Liver (tissue), 9 donors: ENCODE measurements around the gene BMPER. TPM values are rescaled to one million over a fixed set of nuclear protein-coding genes. Genes with fewer than 3 reads are reported as not detected.

Source experiments
- DNase-seq: peaks from one replicate; pipeline ENCODE4 v3.0.0-alpha.2; 2017; ENCODE audit warnings: low spot score
- H3K27ac ChIP-seq, 2 donors: one replicate each; pipeline ENCODE4 v1.7.0; 2013; ENCODE audit warnings: inconsistent platforms in 2 of 2, low read length in 2 of 2, control low read depth in 1 of 2, low read depth in 1 of 2, mild to moderate bottlenecking in 1 of 2
- H3K27me3 ChIP-seq, 4 donors: one replicate each; pipeline versions ENCODE4 v1.6.1 to v1.7.0; 2013; ENCODE audit warnings: low read length in 3 of 4, inconsistent platforms in 1 of 4, mild to moderate bottlenecking in 1 of 4, moderate library complexity in 1 of 4; ENCODE audit not compliant: control insufficient read depth in 4 of 4, insufficient read depth in 4 of 4
- H3K36me3 ChIP-seq, 4 donors: one replicate each; pipeline versions ENCODE4 v1.6.1 to v1.7.0; 2013; ENCODE audit warnings: low read length in 3 of 4, mild to moderate bottlenecking in 3 of 4, low read depth in 1 of 4, moderate library complexity in 1 of 4; ENCODE audit not compliant: control insufficient read depth in 4 of 4, insufficient read depth in 3 of 4
- H3K4me1 ChIP-seq, 4 donors: one replicate each; pipeline versions ENCODE4 v1.6.1 to v1.7.0; 2013; ENCODE audit warnings: low read length in 3 of 4, mild to moderate bottlenecking in 3 of 4, moderate library complexity in 1 of 4; ENCODE audit not compliant: control insufficient read depth in 4 of 4, insufficient read depth in 4 of 4
- H3K4me3 ChIP-seq, 3 donors: one replicate each; pipeline versions ENCODE4 v1.6.1 to v1.7.0; 2013; ENCODE audit warnings: low read length in 3 of 3, control low read depth in 1 of 3, low read depth in 1 of 3, mild to moderate bottlenecking in 1 of 3
- H3K9ac ChIP-seq, 2 donors: one replicate each; pipeline ENCODE4 v1.7.0; 2013; ENCODE audit warnings: low read length in 2 of 2, mild to moderate bottlenecking in 2 of 2, moderate library complexity in 2 of 2, control low read depth in 1 of 2, low read depth in 1 of 2
- H3K9me3 ChIP-seq, 4 donors: one replicate each; pipeline versions ENCODE4 v1.6.1 to v1.7.0; 2013; ENCODE audit warnings: low read length in 3 of 4; ENCODE audit not compliant: control insufficient read depth in 4 of 4
- ATF3 ChIP-seq: IDR thresholded peaks from 2 replicates; pipeline ENCODE4 v1.6.1; 2016; ENCODE audit warnings: antibody characterized with exemption
- EGR1 ChIP-seq, 2 donors: IDR thresholded peaks; 2 replicates each; pipeline ENCODE4 v1.6.1; 2016 to 2018; ENCODE audit warnings: antibody characterized with exemption in 2 of 2, low read depth in 2 of 2
- FOXA1 ChIP-seq: IDR thresholded peaks from 2 replicates; pipeline ENCODE4 v1.6.1; 2016; ENCODE audit warnings: antibody characterized with exemption
- FOXA2 ChIP-seq: IDR thresholded peaks from 2 replicates; pipeline ENCODE4 v1.6.1; 2016; ENCODE audit warnings: antibody characterized with exemption
- GABPA ChIP-seq, 2 donors: IDR thresholded peaks in 1 of 2; conservative IDR thresholded peaks in 1 of 2; 2 replicates each; pipeline ENCODE4 v1.6.1; 2016; ENCODE audit warnings: antibody characterized with exemption in 2 of 2, mild to moderate bottlenecking in 1 of 2, moderate library complexity in 1 of 2
- HNF4A ChIP-seq, 2 donors: conservative IDR thresholded peaks; 2 replicates each; pipeline ENCODE4 v1.6.1; 2016; ENCODE audit warnings: antibody characterized with exemption in 2 of 2, mild to moderate bottlenecking in 2 of 2
- HNF4G ChIP-seq: IDR thresholded peaks from 2 replicates; pipeline ENCODE4 v1.6.1; 2016; ENCODE audit warnings: antibody characterized with exemption
- JUND ChIP-seq, 2 donors: IDR thresholded peaks; 2 replicates each; pipeline ENCODE4 v1.6.1; 2016; ENCODE audit warnings: antibody characterized with exemption in 2 of 2
- MAX ChIP-seq: IDR thresholded peaks from 2 replicates; pipeline ENCODE4 v1.6.1; 2016; ENCODE audit warnings: antibody characterized with exemption
- NR2F2 ChIP-seq: IDR thresholded peaks from 2 replicates; pipeline ENCODE4 v1.6.1; 2016; ENCODE audit warnings: antibody characterized with exemption
- RAD21 ChIP-seq, 2 donors: IDR thresholded peaks; 2 replicates each; pipeline ENCODE4 v1.6.1; 2016; ENCODE audit warnings: antibody characterized with exemption in 2 of 2, mild to moderate bottlenecking in 2 of 2
- REST ChIP-seq: IDR thresholded peaks from 2 replicates; pipeline ENCODE4 v1.6.1; 2016; ENCODE audit warnings: antibody characterized with exemption, mild to moderate bottlenecking
- RXRA ChIP-seq, 2 donors: IDR thresholded peaks; 2 replicates each; pipeline ENCODE4 v1.6.1; 2017 to 2018; ENCODE audit warnings: antibody characterized with exemption in 2 of 2, mild to moderate bottlenecking in 1 of 2
- SP1 ChIP-seq: IDR thresholded peaks from 2 replicates; pipeline ENCODE4 v1.6.1; 2018; ENCODE audit warnings: antibody characterized with exemption, mild to moderate bottlenecking
- TAF1 ChIP-seq: conservative IDR thresholded peaks from 2 replicates; pipeline ENCODE4 v1.6.1; 2016; ENCODE audit warnings: antibody characterized with exemption, mild to moderate bottlenecking
- YY1 ChIP-seq: IDR thresholded peaks from 2 replicates; pipeline ENCODE4 v1.6.1; 2016; ENCODE audit warnings: antibody characterized with exemption, mild to moderate bottlenecking
- WGBS: extraction: QIAGEN DNeasy Blood & Tissue Kit; methylation state at CpG from one replicate; pipeline ENCODE4 v1.1.7; 2013; 5-methylcytosine and 5-hydroxymethylcytosine counted together
- polyA plus RNA-seq, 2 donors: library from polyadenylated mRNA; stranded (reverse) in 1 of 2; unstranded in 1 of 2; fragments of 200-250 nt in 1 of 2; fragments of >200 nt in 1 of 2; fragmentation: Nextera tagmentation in 1 of 2; extraction: Ambion mirVana in 1 of 2; gene quantifications; one replicate each; pipeline versions ENCODE4 v1.2.1 to v1.2.3, GENCODE V29; 2013 to 2015
- total RNA-seq, 2 donors: library from RNA; depleted of rRNA; stranded (reverse); fragments of >200 nt; gene quantifications; one replicate each; pipeline ENCODE4 v1.2.3, GENCODE V29; 2014
- TF ChIP-seq, protein P1 (sequence below): IDR thresholded peaks from 2 replicates; pipeline ENCODE4 v1.6.1; 2016; ENCODE audit warnings: antibody characterized with exemption
- TF ChIP-seq, protein P2 (sequence below): fragments of 150-350 bp; IDR thresholded peaks from 2 replicates; pipeline ENCODE4 v1.5.1; 2017; ENCODE audit warnings: improper control_type of control experiment, low read depth, low read length; ENCODE audit not compliant: missing input control
- donor health status: healthy.
- donor health status: healthy.
- donor health status: healthy.
- donor health status: healthy.
- donor health status: healthy.

The BMPER gene
- total and polyA plus RNA-seq, 4 donors: 4.0 to 8.5 (median 6.2) TPM

- no peaks in the 10 kb centered on the region for H3K9me3 ChIP-seq
- no peak overlapping the region for H3K9ac ChIP-seq
- no peaks in the 10 kb centered on the region for H3K27me3 ChIP-seq
- DNase-seq: no peak
- no peaks in the 10 kb centered on the region for H3K4me1 ChIP-seq
- no peak overlapping the region for H3K27ac ChIP-seq
- WGBS: 81% methylated on average over 2 of the region's 2 CpGs
- TF ChIP-seq FOXA1 (no peak), JUND (IDR thresholded peaks at IDR 0.05) (no peak), HNF4G (no peak), RAD21 (IDR thresholded peaks at IDR 0.05) (no peak), YY1 (no peak), MAX (no peak), NR2F2 (no peak), HNF4A (conservative IDR thresholded peaks at IDR 0.05) (no peak), REST (no peak), ATF3 (no peak), GABPA (IDR thresholded peaks at IDR 0.05 in 1 of 2, conservative IDR thresholded peaks at IDR 0.05 in 1 of 2) (no peak), TAF1 (no peak), FOXA2 (no peak), RXRA (IDR thresholded peaks at IDR 0.05) (no peak), SP1 (no peak), EGR1 (IDR thresholded peaks at IDR 0.05; ENCODE audit: low read depth in 2 of 2) (no peak)
- TF ChIP-seq, protein P1, sequence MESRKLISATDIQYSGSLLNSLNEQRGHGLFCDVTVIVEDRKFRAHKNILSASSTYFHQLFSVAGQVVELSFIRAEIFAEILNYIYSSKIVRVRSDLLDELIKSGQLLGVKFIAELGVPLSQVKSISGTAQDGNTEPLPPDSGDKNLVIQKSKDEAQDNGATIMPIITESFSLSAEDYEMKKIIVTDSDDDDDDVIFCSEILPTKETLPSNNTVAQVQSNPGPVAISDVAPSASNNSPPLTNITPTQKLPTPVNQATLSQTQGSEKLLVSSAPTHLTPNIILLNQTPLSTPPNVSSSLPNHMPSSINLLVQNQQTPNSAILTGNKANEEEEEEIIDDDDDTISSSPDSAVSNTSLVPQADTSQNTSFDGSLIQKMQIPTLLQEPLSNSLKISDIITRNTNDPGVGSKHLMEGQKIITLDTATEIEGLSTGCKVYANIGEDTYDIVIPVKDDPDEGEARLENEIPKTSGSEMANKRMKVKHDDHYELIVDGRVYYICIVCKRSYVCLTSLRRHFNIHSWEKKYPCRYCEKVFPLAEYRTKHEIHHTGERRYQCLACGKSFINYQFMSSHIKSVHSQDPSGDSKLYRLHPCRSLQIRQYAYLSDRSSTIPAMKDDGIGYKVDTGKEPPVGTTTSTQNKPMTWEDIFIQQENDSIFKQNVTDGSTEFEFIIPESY: no peak
- TF ChIP-seq, protein P2, sequence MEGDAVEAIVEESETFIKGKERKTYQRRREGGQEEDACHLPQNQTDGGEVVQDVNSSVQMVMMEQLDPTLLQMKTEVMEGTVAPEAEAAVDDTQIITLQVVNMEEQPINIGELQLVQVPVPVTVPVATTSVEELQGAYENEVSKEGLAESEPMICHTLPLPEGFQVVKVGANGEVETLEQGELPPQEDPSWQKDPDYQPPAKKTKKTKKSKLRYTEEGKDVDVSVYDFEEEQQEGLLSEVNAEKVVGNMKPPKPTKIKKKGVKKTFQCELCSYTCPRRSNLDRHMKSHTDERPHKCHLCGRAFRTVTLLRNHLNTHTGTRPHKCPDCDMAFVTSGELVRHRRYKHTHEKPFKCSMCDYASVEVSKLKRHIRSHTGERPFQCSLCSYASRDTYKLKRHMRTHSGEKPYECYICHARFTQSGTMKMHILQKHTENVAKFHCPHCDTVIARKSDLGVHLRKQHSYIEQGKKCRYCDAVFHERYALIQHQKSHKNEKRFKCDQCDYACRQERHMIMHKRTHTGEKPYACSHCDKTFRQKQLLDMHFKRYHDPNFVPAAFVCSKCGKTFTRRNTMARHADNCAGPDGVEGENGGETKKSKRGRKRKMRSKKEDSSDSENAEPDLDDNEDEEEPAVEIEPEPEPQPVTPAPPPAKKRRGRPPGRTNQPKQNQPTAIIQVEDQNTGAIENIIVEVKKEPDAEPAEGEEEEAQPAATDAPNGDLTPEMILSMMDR: no peak
- H3K4me3 ChIP-seq: no peak overlapping the region
- no peaks in the 10 kb centered on the region for H3K36me3 ChIP-seq
Observed at GRCh38 chr7:34187798-34188307, 282.5 kb downstream of the BMPER start.
